ENCODE measurements around the gene NLRP12.

DNA sequence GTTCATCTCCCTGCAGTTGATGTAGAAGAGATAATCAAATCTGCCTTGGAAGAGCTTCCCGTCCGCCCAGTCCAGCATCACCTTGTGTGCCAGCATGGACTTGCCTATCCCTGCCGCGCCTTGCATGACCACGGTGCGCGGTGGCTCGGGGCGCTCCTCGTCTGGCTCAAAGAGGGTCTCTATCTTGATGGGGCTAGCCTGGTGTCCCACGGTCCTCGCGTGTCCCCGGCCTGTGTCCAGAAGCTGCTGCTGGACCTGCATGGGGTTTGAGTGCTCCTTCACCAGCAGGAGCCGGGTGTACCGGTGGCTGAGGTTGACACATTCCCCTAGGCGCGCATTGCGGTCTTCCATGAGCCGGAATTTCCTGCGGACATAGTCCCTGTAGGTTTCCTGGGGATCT, 13.2 kb downstream of the NLRP12 start:
- TF ChIP-seq EZH2 (IDR thresholded peaks at IDR 0.05; ENCODE audit: insufficient read depth, poor library complexity, severe bottlenecking) (no peak), EZH2phosphoT487 (IDR thresholded peaks at IDR 0.05; ENCODE audit: insufficient read depth, low read depth) (no peak)
